HUES6 (cell line): Measurements from ENCODE around the gene SETD2.

ENCODE experiments used
- H3K27ac ChIP-seq: 2 replicates; pipeline ENCODE4 v1.7.0; 2013; ENCODE audit warnings: low read depth, mild to moderate bottlenecking, low read length, inconsistent platforms
- H3K27me3 ChIP-seq: 2 replicates; pipeline ENCODE4 v1.6.1; 2013; ENCODE audit warnings: low read length; ENCODE audit not compliant: control insufficient read depth, insufficient read depth
- H3K36me3 ChIP-seq: 2 replicates; pipeline ENCODE4 v1.6.1; 2013; ENCODE audit warnings: low read length; ENCODE audit not compliant: control insufficient read depth, insufficient read depth
- H3K4me1 ChIP-seq: 2 replicates; pipeline ENCODE4 v1.6.1; 2013; ENCODE audit warnings: low read length; ENCODE audit not compliant: control insufficient read depth, insufficient read depth
- H3K4me3 ChIP-seq: 2 replicates; pipeline ENCODE4 v1.5.1; 2013; ENCODE audit warnings: low read depth, low read length
- H3K9ac ChIP-seq: one replicate; pipeline ENCODE4 v1.6.1; 2013; ENCODE audit warnings: mild to moderate bottlenecking, low read length
- H3K9me3 ChIP-seq: 2 replicates; pipeline ENCODE4 v1.6.1; 2013; ENCODE audit warnings: low read depth, low read length; ENCODE audit not compliant: control insufficient read depth, insufficient read depth

Gene SETD2

DNA sequence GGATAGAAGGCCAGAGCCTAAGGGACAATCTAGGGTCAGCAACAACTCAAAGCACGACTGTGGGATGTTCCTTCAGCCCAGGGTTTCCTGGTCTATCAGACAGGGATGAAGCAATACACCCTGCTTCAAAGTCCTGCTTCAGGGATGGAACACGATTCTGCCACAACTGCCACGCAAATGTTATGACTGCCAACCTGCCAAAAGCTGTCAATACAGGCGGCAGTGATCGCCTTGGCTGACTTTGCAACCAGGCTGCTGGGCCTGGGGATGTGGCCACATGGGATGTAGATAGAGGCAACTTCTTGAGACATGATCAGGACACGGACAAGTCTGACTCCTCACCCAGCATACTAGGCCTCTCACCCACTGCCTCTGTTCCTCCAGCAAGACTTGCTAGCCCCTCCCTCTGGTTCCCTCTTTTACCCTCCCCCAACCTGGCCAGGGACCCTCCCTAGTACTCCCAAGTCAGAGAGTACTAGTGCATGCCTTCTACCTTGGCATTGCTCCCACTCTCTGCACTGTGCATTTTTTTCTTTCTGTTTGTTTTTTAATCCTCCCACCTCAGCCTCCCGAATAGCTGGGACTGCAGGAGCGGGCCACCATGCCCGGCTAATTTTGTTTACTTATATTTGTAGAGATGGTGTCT lies 195.0 kb downstream of the SETD2 start:
- peaks cover 25% of the 10 kb centered on the region for H3K36me3 ChIP-seq
- H3K27ac ChIP-seq, result no peak overlapping the region
- no peak overlapping the region for H3K4me3 ChIP-seq
- H3K9me3 ChIP-seq, result peaks cover 10% of the 10 kb centered on the region; the same call in 1 of the 2 replicates
- H3K27me3 ChIP-seq, result no peaks in the 10 kb centered on the region
- no peak overlapping the region for H3K9ac ChIP-seq
- peaks cover 19% of the 10 kb centered on the region for H3K4me1 ChIP-seq

GRCh38 chr3:46966811-46967210 lies 197.1 kb downstream of the SETD2 start:
- Histone ChIP-seq H3K9ac (no peak overlapping the region), H3K4me1 (peaks cover 20% of the 10 kb centered on the region), H3K4me3 (no peak overlapping the region), H3K9me3 (peaks cover 18% of the 10 kb centered on the region), H3K27me3 (no peaks in the 10 kb centered on the region), H3K27ac (no peak overlapping the region), H3K36me3 (peaks cover 32% of the 10 kb centered on the region)
